Heart left ventricle (tissue), 13 donors: Measurements from ENCODE around the gene CBY3.
"Not testable (repeated sequence)": the region's sequence is repeated elsewhere in the genome, so short reads cannot be mapped to it uniquely, and the experiment has no call there.

Source experiments
- CTCF ChIP-seq, 12 donors: fragments of 200-600 bp; sonication (generic) in 4 of 12; IDR thresholded peaks; one replicate each; pipeline versions ENCODE4 v1.5.0 to v1.8.0; 2018 to 2022; ENCODE audit warnings: antibody characterized with exemption in 12 of 12, mild to moderate bottlenecking in 5 of 12
- POLR2A ChIP-seq, 2 donors: fragments of 450-650 bp; IDR thresholded peaks; one replicate each; pipeline ENCODE4 v1.6.1; 2017; ENCODE audit warnings: antibody characterized with exemption in 2 of 2, mild to moderate bottlenecking in 2 of 2, moderate library complexity in 2 of 2
- donor health status: ischemic (EF 13 %, LVEDD 7.1; RV severe dilation, severe dysfunction).
- donor health status: DM: no; HTN: yes; CAD: no.
- donor health status: DM: no; HTN: no; CAD: no.
- donor health status: ischemic (EF 25% LVEDD 6.9; RV normal size, moderate dysfunction).
- donor health status: ischemic (EF 25% LVEDD 5.7; RV mildly dilated, moderate dysfunction).
- donor health status: ischemic (EF 35%, LVEDD 5.7; RV mildly dilated, moderate dysfunction).
- donor health status: nonischemic (EF 11% LVEDD 7.7; RV severe dilation, severe dysfunction).
- donor health status: DM: yes; HTN: yes; CAD: no.
- donor health status: PGD.
- donor health status: ischemic (EF 29% LVEDD 5.4; RV normal size, mild dysfunction).
- donor health status: nonischemic (EF 23%, LVEDD 6.1; RV moderate dilation, normal function).

- TF ChIP-seq CTCF, POLR2A (IDR thresholded peaks at IDR 0.05): not testable (repeated sequence)
These were observed 16.7 kb upstream of the CBY3 start for GRCh38 chr5:179697543-179697942.
